ENCODE results near the gene PRRT2.
A peak's percentile ranks its signal among the peaks of the same experiment; 100 is the strongest.

The PRRT2 gene

DNA sequence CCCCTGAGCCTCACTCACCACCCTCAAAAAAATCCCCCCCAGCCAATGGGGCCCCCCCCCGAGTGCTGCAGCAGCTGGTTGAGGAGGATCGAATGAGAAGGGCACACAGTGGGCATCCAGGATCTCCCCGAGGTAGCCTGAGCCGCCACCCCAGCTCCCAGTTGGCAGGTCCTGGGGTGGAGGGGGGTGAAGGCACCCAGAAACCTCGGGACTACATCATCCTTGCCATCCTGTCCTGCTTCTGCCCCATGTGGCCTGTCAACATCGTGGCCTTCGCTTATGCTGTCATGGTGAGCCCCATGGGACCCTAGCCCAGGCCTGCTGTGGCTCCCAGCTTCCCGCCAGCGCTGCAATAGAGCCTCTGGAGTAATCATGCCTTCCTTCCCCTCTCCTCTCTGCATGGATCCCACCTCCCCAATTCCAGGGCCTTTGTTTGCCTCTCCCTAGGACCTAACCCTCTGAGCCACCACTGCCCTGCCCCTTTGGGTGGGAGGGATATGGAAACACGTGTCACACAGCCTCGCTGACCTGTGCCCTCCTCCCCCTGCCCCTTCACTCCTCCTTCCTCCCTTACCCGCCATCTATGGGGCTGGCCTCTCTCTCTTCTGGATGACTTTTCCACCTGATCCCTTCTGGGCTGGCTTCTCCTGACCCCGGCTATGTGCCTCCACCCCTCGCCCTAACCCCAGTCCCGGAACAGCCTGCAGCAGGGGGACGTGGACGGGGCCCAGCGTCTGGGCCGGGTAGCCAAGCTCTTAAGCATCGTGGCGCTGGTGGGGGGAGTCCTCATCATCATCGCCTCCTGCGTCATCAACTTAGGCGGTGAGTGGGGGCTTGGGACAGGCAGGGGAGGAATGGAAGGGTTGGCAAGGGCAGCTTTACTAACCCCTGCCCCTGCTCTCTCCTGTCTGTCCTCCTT, 1.9 kb downstream of the PRRT2 start:
- Histone ChIP-seq H3K4me3 (peak overlapping the region; percentile 78), H3K27ac (peak overlapping the region; percentile 95 to 98)
- peak; percentile 74 for DNase-seq (ENCODE audit: low spot score)
- TF ChIP-seq, protein P1, sequence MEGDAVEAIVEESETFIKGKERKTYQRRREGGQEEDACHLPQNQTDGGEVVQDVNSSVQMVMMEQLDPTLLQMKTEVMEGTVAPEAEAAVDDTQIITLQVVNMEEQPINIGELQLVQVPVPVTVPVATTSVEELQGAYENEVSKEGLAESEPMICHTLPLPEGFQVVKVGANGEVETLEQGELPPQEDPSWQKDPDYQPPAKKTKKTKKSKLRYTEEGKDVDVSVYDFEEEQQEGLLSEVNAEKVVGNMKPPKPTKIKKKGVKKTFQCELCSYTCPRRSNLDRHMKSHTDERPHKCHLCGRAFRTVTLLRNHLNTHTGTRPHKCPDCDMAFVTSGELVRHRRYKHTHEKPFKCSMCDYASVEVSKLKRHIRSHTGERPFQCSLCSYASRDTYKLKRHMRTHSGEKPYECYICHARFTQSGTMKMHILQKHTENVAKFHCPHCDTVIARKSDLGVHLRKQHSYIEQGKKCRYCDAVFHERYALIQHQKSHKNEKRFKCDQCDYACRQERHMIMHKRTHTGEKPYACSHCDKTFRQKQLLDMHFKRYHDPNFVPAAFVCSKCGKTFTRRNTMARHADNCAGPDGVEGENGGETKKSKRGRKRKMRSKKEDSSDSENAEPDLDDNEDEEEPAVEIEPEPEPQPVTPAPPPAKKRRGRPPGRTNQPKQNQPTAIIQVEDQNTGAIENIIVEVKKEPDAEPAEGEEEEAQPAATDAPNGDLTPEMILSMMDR (IDR thresholded peaks at IDR 0.05) = no peak

DNA sequence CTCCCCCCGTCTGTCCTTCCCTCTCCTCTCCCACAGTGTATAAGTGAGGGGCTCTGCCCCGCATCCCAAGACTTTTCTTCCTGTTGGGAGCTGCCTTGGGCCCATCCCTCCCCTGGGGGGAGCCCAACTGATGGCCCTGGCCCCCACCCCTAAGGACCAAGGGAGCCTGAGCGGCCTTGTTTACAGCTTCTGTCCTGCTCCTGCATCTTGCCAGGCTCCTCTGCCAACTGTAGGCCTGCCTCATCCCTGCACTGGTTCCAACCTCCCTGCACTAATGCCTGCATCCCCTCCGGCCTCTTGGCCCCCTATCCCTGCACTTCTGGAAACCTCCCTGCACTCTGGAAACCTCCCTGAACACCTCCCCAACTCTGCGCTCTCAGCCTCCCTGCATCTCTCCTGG, 2.6 kb downstream of the PRRT2 start:
- Histone ChIP-seq H3K4me3 (peak overlapping the region; percentile 78), H3K27ac (peak overlapping the region; percentile 95 to 98)
- DNase-seq (ENCODE audit: low spot score) = no peak
- TF ChIP-seq, protein P1 (IDR thresholded peaks at IDR 0.05) = no peak

DNA sequence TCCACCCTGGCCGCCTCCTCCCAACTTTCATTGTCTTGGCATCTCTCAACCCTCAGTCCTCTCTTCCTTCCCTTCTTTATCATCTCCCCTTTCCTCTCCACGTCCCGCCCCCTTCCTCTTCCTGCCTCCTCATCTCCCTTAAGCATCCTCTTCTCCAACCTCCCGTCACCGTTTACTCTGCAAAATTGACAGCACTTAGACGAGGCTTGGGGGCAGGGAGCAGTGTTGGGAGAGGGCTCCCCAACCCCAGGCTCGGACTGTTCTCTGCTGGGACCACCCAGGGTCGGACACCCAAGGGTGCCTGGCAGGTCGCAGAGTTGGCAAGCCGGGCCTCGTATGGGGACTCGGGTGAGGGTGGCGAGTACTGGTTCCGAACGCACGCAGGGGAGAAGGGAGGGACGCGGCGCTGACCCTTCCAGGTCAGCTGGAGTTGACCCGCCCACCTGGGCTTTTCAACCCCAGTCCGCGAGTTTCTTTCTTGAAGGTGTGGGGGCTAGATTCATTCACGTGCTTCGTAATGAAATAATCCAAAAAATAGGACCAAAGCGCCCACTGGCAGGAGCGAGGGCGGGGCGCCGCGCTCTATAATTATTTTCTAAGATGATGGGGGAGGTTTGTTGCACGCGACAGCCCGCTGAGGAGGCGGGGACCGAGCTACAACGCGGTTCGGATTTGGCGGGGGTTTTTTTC, 3.2 kb downstream of the PRRT2 start:
- peak overlapping the region; percentile 78 for H3K4me3 ChIP-seq
- peak; percentile 83 for DNase-seq (ENCODE audit: low spot score)
- TF ChIP-seq, protein P1 (IDR thresholded peaks at IDR 0.05) = no peak
- peak overlapping the region; percentile 95 to 98 for H3K27ac ChIP-seq

DNA sequence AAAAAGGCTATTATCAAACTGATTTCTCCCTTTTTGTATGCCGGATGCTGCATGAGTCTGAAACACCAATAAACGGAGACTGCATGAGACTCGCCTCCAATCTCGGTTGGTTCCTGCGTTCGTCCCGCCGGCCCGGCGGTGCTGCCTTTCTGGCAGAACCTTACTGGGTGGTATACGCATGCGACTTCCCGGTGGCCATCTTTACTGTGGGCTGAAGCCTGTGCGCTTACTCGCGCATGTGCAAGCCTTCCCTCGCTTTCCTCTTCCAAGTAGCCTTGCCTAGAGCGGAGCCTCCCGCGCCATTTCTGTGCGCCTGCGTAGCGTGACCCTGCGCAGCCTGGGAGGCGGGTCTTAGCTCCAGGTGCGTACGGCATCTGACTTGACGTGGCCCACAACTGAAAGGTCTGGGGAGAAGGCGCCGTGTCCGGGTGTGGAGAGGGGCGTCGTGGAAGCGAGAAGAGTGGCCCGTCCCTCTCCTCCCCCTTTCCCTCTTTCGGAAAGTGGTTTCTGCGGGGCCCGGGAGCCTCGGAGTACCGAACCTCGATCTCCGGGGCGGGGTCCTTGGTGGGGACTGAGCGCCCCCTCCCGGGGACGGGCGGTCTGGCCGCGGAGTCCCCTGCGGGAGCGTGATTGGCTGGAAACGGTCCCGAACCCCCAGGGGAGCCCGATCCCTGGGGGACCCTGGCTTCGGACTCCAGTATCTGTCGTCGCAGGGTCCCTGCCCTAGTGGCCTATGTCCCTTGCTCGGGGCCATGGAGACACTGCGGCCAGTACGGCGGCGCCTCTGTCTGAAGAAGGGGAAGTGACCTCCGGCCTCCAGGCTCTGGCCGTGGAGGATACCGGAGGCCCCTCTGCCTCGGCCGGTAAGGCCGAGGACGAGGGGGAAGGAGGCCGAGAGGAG, 4.0 kb downstream of the PRRT2 start, which contains the start of gene PAGR1:
TSS of gene PAGR1 (plus strand) at position 360 of the 901 bp plus-strand sequence. CDS start at position 734, 374 bp downstream.
- peak within 1 kb of the TSS; percentile 95 to 98 for H3K27ac ChIP-seq
- H3K4me3 ChIP-seq = peak within 1 kb of the TSS; percentile 88
- peak; percentile 100 for DNase-seq (ENCODE audit: low spot score)
- TF ChIP-seq, protein P1 (IDR thresholded peaks at IDR 0.05) = peak; percentile 92

DNA sequence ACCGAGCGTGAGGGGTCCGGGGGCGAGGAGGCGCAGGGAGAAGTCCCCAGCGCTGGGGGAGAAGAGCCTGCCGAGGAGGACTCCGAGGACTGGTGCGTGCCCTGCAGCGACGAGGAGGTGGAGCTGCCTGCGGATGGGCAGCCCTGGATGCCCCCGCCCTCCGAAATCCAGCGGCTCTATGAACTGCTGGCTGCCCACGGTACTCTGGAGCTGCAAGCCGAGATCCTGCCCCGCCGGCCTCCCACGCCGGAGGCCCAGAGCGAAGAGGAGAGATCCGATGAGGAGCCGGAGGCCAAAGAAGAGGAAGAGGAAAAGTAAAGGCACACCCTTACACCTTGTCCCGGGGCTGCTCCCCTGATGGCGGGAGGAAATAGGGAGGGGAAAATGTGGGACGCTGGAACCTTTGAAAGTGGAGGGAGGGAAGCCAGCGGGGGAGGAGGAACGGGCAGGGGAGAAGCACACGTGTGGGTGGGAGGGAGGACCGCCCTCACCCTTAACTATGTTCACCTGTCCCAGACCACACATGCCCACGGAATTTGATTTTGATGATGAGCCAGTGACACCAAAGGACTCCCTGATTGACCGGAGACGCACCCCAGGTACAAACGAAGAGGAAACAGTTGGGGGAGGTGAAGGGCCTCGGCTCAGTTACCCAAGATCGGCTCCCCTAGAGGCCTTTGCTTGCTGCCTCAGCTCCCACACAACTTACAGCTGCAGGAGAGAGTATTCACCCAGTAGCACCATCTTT, 4.9 kb downstream of the PRRT2 start:
- TF ChIP-seq, protein P1 (IDR thresholded peaks at IDR 0.05) = no peak
- peak; percentile 85 for DNase-seq (ENCODE audit: low spot score)
- H3K27ac ChIP-seq = peak overlapping the region; percentile 95 to 98
- H3K4me3 ChIP-seq = peak overlapping the region; percentile 88

DNA sequence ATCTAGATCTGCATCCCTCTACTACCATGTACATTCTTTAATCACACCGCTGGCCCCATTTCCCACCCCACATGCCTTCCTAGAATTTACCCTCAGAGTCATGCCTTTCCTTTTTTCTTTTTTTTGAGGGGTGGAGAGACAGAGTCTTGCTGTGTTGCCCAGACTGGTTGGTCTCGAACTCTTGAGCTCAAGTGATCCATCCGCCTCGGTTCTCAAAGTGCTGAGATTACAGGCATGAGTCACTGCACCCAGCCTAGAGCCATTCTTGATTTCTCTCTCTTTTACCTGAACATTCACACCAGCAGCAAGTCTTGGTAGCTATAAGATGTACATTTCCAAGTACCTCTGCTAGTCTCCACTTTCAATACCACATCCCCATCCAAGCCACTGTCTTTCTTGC, 6.1 kb downstream of the PRRT2 start:
- TF ChIP-seq, protein P1 (IDR thresholded peaks at IDR 0.05) = no peak
- no peak overlapping the region for H3K4me3 ChIP-seq
- DNase-seq (ENCODE audit: low spot score) = peak; percentile 64
- no peak overlapping the region for H3K27ac ChIP-seq

Data from coronary artery (tissue), 2 donors.